HG03108 (cell line): Measurements from ENCODE around the gene LPP.
"Not testable (repeated sequence)": the region's sequence is repeated elsewhere in the genome, so short reads cannot be mapped to it uniquely, and the experiment has no call there.

Experiments used
- ATAC-seq: cut with Tn5 transposase; IDR thresholded peaks from one replicate; pipeline ENCODE4 v1.9.1; 2021; ENCODE audit warnings: moderate library complexity; ENCODE audit not compliant: unreplicated experiment

Gene LPP

GRCh38 chr3:188605905-188606304, 451.9 kb downstream of the LPP start:
- ATAC-seq = no peak

DNA sequence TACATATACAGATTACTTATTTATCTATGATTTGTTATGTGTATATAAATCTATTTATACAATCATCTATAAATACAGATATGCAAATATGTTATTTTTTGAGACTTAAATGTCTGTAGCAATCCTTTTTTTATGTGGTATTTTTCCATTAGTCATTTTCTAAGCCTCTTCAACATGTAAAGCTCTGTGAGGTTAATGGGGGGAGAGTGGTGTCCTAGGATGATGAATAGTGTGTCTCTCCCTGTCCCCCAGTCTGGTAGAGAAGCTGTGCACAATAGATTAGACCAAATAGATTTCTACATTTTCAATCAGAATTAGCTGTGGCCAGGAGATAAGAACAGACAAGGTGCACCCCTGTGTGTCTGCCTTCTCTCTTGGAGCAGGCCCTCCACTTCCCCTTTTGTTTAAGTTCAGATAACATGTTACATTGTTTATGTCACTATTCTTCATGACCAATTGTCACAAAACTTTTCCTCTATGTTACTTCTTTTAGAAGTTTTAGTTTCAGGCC, 453.9 kb downstream of the LPP start:
- ATAC-seq = no peak

- no peak for ATAC-seq
These were observed 454.4 kb downstream of the LPP start for GRCh38 chr3:188608401-188608800.

- ATAC-seq = not testable (repeated sequence)
These were observed 459.8 kb downstream of the LPP start for GRCh38 chr3:188613721-188614120.

GRCh38 chr3:188617270-188617669, 463.3 kb downstream of the LPP start:
- ATAC-seq = no peak

DNA sequence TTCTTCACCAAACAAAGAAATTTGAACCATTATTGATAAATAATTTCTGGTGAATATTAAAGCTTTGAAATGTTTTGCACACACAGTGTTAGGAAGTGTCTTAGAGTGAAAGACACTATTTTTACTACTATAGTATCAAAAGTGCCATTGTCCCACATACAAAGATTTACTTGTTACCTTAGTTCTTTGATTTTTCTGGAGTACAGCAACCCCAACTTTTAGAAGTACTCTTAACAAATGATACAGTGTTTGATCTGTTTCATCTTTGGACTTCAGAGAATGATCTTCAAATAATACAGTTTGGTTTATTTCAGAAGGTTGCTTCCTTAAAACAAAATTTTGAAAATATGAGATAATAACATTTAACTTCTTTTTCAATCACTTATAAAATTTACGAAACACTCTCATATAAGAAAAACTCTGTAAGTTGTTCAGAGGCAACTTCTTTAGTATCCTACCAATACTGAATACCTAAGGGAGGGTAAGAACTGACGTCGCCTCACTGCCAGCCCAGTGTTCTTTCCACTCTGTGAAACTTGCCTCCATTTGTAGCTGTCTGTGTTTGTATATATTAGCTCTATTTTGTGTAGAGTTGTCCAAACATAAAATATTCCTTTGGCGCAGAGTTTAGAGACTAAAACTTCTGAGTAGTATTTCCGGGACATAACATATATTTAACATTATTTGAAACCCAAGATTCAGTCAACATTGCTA, 464.2 kb downstream of the LPP start:
- ATAC-seq = no peak

GRCh38 chr3:188620752-188621151, 466.8 kb downstream of the LPP start:
- ATAC-seq = no peak

GRCh38 chr3:188624384-188624783, 470.4 kb downstream of the LPP start:
- no peak for ATAC-seq

GRCh38 chr3:188624828-188625227, 470.9 kb downstream of the LPP start:
- ATAC-seq = no peak

- no peak for ATAC-seq
These were observed 473.7 kb downstream of the LPP start for GRCh38 chr3:188627652-188628051.

- no peak for ATAC-seq
These were observed 477.5 kb downstream of the LPP start for GRCh38 chr3:188631291-188632010.

DNA sequence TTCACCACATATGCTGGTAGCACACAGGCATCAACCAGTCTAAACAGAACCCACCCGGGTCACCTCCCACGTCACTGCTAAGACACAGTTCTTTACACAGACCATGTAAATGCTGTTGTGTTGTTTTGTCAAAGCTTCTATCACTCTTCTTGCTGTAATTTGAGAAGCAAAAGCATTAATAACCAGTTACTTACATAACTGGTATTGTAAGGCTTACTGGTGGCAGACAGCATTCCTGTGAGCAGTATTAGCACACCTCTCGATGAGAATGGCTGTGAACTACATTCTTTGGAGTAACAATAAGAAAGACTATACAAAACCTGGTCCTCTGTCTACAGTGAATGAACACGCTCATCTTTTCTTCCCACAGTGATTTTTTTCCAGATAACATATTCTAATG, 479.2 kb downstream of the LPP start:
- ATAC-seq = no peak

- no peak for ATAC-seq
These were observed 480.3 kb downstream of the LPP start for GRCh38 chr3:188634285-188634684.

DNA sequence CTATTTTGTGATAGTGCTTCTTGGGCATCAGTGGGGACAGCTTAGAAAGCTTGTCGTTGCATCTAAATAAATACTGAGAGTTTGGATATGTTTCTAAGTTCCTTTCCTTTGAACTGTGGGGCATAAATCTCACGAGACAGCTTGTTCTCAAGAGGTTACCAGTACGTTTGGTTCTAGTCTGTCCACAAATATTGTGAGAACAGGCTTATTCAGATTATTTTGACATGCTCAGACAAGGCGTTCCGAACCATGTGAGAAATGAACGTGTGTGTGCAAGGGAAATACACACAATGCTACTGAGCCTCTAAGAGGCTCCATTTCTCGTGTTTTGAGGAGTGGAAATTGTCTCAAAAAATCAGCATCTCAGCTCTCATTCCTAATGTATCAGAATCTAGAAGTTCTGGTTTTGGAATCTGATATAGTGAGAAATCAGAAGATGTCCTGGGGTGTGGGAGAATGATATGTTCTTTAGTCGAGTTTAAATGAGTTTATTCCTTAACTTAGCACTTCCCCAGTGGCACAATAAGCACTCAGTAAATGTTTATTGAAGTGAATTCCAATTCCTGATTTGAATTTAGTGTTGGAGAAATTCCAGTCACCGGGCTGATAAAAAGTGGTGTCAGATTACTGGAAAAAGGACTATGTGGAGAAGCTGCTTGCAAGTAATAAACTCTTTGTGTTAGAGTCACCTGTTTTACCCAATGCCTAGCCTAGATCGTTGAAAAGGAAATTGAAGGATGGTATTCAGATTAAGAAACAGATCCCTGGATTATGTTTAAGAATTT, 481.5 kb downstream of the LPP start:
- no peak for ATAC-seq

DNA sequence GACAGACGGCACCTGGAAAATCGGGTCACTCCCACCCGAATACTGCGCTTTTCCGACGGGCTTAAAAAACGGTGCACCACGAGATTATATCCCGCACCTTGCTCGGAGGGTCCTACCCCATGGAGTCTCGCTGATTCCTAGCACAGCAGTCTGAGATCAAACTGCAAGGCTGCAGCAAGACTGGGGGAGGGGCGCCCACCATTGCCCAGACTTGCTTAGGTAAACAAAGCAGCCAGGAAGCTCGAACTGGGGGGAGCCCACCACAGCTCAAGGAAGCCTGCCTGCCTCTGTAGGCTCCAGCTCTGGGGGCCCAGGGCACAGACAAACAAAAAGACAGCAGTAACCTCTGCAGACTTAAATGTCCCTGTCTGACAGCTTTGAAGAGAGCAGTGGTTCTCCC, 482.3 kb downstream of the LPP start:
- ATAC-seq = not testable (repeated sequence)

GRCh38 chr3:188641076-188641475, 487.1 kb downstream of the LPP start:
- no peak for ATAC-seq

GRCh38 chr3:188643736-188644135, 489.8 kb downstream of the LPP start:
- ATAC-seq = no peak

GRCh38 chr3:188646592-188646991, 492.6 kb downstream of the LPP start:
- ATAC-seq = no peak

DNA sequence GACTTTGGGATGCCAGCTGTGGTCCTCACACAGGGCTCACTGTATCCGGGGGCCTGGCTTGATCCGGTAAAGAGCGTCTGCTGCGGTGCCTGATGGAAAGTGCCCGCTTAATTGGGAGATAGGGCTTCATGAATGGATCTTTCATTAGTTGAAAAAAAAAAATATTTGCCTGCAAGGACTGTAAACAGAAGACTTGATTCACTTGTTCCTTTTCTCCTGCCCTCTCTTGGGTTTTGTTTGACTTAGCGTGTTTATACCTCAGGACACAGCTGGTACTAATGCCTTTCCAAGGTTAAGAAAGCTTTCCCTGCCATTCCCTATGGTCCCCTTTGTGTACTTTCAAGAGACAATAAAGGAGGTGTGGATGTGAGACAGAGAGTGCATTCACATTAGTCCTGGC, 493.3 kb downstream of the LPP start:
- no peak for ATAC-seq

DNA sequence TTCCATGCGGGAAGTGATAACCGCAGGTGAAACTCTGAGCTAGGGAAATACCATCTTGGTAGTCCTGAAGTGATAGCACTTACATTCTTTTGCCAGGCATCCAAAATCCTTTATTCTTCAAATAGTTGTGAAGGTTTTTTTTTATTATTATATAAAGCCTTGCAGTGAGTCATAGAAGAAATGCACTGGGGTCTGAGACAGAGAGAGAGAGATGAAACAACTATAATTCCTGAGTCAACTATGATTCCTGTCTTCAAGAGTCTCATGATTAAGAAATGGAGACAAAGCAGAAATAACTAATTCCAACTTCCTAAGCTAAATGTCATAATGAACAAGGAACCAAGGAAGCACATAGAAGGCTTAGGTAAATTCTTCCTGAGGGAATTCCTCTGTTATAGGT, 495.6 kb downstream of the LPP start:
- ATAC-seq = no peak

DNA sequence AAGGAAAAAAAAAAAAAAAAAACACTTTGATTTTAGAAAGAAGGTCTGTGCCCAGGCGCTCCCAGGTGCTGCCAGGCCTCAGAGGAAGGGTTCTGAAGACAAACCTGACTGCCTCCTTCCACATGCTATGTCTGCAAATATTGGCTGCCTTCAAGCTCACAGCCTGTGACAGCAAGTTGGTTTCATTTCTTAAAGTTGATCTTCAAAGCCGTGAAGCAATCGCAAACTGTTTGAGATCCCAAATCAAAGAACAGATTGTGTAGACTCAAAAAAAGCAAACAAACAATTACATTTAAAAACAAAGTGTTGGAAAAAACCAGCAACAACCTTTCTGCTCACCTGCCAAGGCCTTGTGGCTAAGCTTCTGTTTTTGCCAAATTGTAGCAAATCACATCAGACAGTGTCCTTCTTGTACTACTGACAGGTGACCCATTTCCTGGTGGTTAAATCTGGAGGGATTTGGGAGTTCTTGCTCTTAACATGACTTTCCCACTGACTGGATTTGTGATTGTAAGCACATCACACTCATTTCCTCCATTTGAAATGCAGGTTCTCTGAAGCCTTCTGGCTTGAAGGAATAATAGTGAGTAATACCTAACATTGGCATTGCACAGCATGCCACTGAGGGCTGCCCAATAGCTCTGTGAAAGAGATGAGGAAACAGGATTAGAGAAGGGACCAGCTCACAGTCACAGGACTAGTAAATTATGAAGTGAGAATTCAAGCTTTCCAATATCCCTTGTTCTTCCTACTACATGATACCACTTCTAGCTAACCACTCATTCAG, 502.4 kb downstream of the LPP start:
- ATAC-seq = no peak
